ENCODE measurements around the gene RBAK.
"Not testable (repeated sequence)": the region's sequence is repeated elsewhere in the genome, so short reads cannot be mapped to it uniquely, and the experiment has no call there.

Gene RBAK

DNA sequence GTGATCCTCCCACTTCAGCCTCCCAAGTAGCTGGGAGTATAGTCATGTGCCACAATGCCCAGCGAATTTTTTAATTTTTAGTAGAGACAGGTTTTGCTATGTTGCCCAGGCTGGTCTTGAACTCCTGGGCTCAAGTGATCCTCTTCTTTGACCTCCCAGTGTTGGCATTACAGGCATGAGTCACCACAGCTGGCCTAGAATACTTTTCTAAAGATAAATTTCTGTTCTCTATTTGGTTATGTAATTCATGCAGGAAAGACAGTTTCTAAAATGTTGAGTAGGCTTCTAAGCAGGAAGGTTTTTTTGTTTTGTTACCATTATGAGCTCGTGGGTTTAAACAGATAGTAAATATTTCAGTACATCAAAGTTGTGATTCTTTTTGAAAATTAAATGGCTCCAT, 5.0 kb downstream of the RBAK start:
- Histone ChIP-seq H3K4me3 (ENCODE audit: low read depth, low read length) (no peak overlapping the region), H3K36me3 (peaks cover 10% of the 10 kb centered on the region), H3K9me3 (ENCODE audit: severe bottlenecking) (peaks cover 5% of the 10 kb centered on the region), H3K27ac (no peak overlapping the region), H3K27me3 (ENCODE audit: insufficient read depth, low read depth, severe bottlenecking) (no peaks in the 10 kb centered on the region)
- TF ChIP-seq, protein P1, sequence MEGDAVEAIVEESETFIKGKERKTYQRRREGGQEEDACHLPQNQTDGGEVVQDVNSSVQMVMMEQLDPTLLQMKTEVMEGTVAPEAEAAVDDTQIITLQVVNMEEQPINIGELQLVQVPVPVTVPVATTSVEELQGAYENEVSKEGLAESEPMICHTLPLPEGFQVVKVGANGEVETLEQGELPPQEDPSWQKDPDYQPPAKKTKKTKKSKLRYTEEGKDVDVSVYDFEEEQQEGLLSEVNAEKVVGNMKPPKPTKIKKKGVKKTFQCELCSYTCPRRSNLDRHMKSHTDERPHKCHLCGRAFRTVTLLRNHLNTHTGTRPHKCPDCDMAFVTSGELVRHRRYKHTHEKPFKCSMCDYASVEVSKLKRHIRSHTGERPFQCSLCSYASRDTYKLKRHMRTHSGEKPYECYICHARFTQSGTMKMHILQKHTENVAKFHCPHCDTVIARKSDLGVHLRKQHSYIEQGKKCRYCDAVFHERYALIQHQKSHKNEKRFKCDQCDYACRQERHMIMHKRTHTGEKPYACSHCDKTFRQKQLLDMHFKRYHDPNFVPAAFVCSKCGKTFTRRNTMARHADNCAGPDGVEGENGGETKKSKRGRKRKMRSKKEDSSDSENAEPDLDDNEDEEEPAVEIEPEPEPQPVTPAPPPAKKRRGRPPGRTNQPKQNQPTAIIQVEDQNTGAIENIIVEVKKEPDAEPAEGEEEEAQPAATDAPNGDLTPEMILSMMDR (IDR thresholded peaks at IDR 0.05; ENCODE audit: low read depth, low read length) = no peak
- no peak for DNase-seq

DNA sequence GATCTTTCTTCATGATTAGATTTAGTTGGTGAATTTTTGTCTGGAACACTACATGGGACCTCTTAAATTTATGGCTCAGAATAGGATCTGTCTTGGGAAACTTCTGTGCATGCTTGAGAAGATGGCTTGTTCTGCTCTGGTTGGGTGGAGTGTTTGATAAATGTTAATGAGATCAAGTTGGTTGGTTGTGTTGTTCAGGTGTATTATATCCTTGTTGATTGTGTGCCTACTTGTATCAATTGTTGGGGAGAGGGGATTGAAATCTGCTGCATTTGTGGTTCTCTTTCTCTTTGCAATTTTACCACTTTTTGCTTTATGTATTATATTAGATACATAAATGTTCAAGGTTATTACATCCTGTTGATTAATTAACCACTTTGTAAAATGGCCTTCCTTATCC, 6.1 kb downstream of the RBAK start:
- peaks cover 10% of the 10 kb centered on the region for H3K36me3 ChIP-seq
- H3K27ac ChIP-seq; H3K27me3 ChIP-seq (ENCODE audit: insufficient read depth, low read depth, severe bottlenecking); H3K4me3 ChIP-seq (ENCODE audit: low read depth, low read length); H3K9me3 ChIP-seq (ENCODE audit: severe bottlenecking); DNase-seq: not testable (repeated sequence)

DNA sequence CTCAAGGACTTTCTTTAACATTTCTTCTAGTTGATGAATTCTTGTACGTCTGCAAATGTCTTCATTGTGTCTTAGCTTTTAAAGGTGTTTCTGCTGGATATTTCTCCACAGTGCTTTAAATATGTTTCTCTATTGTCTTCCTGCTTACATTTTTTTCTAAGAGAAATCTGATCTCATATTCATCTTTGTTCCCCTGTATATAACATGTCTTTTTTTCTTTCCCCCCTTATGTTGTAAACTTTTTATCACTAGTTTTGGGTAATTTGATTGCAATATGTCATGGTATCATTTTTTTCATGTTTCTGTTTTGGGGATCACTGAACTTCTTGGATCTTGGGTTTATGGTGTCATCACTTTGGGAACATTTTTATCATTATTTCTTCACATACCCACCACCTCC, 7.5 kb downstream of the RBAK start:
- peaks cover 18% of the 10 kb centered on the region for H3K36me3 ChIP-seq
- TF ChIP-seq, protein P1 (IDR thresholded peaks at IDR 0.05; ENCODE audit: low read depth, low read length) = no peak
- H3K4me3 ChIP-seq (ENCODE audit: low read depth, low read length) = no peak overlapping the region
- no peaks in the 10 kb centered on the region for H3K27me3 ChIP-seq (ENCODE audit: insufficient read depth, low read depth, severe bottlenecking)
- H3K9me3 ChIP-seq (ENCODE audit: severe bottlenecking) = peaks cover 5% of the 10 kb centered on the region
- no peak for DNase-seq
- H3K27ac ChIP-seq = no peak overlapping the region

DNA sequence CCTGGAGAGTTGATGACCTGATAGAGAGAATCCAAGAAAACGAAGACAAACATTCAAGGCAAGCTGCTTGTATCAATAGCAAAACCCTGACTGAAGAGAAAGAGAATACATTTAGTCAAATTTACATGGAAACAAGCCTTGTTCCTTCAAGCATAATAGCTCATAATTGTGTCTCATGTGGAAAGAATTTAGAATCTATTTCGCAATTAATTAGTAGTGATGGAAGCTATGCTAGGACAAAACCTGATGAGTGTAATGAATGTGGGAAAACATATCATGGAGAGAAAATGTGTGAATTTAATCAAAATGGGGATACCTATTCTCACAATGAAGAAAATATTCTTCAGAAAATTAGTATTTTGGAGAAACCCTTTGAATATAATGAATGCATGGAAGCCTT, 18.0 kb downstream of the RBAK start:
- H3K9me3 ChIP-seq (ENCODE audit: severe bottlenecking) = peaks cover 25% of the 10 kb centered on the region
- no peak overlapping the region for H3K4me3 ChIP-seq (ENCODE audit: low read depth, low read length)
- H3K27ac ChIP-seq = no peak overlapping the region
- no peaks in the 10 kb centered on the region for H3K27me3 ChIP-seq (ENCODE audit: insufficient read depth, low read depth, severe bottlenecking)
- DNase-seq = no peak
- TF ChIP-seq, protein P1 (IDR thresholded peaks at IDR 0.05; ENCODE audit: low read depth, low read length) = no peak
- peaks cover 86% of the 10 kb centered on the region for H3K36me3 ChIP-seq

DNA sequence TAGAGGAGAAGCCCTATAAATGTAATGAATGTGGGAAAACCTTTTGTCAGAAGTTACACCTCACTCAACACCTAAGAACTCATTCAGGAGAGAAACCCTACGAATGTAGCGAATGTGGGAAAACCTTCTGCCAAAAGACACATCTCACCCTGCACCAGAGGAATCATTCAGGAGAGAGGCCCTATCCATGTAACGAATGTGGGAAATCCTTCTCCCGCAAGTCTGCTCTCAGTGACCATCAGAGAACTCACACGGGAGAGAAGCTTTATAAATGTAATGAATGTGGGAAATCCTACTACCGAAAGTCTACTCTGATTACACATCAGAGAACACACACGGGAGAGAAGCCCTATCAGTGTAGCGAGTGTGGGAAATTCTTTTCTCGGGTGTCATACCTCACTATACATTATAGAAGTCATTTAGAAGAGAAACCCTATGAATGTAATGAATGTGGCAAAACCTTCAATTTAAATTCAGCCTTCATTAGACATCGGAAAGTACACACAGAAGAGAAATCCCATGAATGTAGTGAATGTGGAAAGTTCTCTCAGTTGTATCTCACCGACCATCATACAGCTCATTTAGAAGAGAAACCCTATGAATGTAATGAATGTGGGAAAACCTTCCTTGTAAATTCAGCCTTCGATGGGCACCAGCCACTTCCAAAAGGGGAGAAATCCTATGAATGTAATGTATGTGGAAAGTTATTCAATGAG, 18.9 kb downstream of the RBAK start:
- Histone ChIP-seq H3K36me3 (peaks cover 77% of the 10 kb centered on the region), H3K4me3 (ENCODE audit: low read depth, low read length) (no peak overlapping the region), H3K27ac (no peak overlapping the region), H3K27me3 (ENCODE audit: insufficient read depth, low read depth, severe bottlenecking) (no peaks in the 10 kb centered on the region), H3K9me3 (ENCODE audit: severe bottlenecking) (peaks cover 25% of the 10 kb centered on the region)
- TF ChIP-seq, protein P1 (IDR thresholded peaks at IDR 0.05; ENCODE audit: low read depth, low read length) = no peak
- no peak for DNase-seq

DNA sequence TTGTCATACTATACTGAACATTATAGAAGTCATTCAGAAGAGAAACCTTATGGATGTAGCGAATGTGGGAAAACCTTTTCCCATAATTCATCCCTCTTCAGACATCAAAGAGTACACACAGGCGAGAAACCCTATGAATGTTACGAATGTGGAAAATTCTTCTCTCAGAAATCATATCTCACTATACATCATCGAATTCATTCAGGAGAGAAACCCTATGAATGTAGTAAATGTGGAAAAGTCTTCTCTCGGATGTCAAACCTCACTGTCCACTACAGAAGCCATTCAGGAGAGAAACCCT, 19.4 kb downstream of the RBAK start:
- H3K27me3 ChIP-seq (ENCODE audit: insufficient read depth, low read depth, severe bottlenecking) = no peaks in the 10 kb centered on the region
- peaks cover 72% of the 10 kb centered on the region for H3K36me3 ChIP-seq
- no peak overlapping the region for H3K27ac ChIP-seq
- H3K9me3 ChIP-seq (ENCODE audit: severe bottlenecking) = peaks cover 25% of the 10 kb centered on the region
- no peak overlapping the region for H3K4me3 ChIP-seq (ENCODE audit: low read depth, low read length)
- TF ChIP-seq, protein P1 (IDR thresholded peaks at IDR 0.05; ENCODE audit: low read depth, low read length) = no peak
- no peak for DNase-seq

All from WERI-Rb-1 (cell line).